GM19467 (cell line): ENCODE measurements around the gene EP400.
"Not testable (repeated sequence)": the region's sequence is repeated elsewhere in the genome, so short reads cannot be mapped to it uniquely, and the experiment has no call there.

ENCODE experiments used
- ATAC-seq: cut with Tn5 transposase; IDR thresholded peaks from one replicate; pipeline ENCODE4 v1.9.1; 2021; ENCODE audit warnings: mild to moderate bottlenecking, moderate library complexity; ENCODE audit not compliant: unreplicated experiment

The EP400 gene

GRCh38 chr12:131948166-131948712 lies 1.5 kb upstream of the EP400 start:
- no peak for ATAC-seq

GRCh38 chr12:131948713-131949430 lies 870 bp upstream of the EP400 start:
- ATAC-seq = not testable (repeated sequence)

GRCh38 chr12:131950182-131950913 lies 606 bp downstream of the EP400 start:
- ATAC-seq = peak; percentile 23

- not testable (repeated sequence) for ATAC-seq
Measured at GRCh38 chr12:131953810-131954209, 4.1 kb downstream of the EP400 start.

GRCh38 chr12:131954460-131954859 lies 4.7 kb downstream of the EP400 start:
- ATAC-seq = not testable (repeated sequence)

DNA sequence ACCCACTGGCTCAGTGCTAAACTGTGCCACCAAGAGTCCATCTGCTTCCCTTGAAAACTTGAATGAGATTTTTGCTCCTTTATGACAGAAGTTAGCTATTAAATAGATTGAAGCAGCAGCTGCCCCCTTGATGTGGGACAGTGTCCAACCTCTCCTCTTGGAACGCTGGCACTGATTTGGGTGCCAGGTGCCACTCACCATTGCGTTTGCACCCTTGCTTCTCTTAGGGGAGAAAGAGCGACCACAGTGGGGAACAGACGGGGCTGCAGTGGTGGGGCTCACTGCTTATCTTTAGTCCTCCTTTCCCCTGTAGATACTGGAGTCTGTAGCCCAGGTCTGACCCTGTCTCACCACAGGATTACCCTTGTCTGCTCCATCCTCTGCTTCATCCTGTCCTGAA lies 9.4 kb downstream of the EP400 start:
- no peak for ATAC-seq

- ATAC-seq = no peak
Measured at GRCh38 chr12:131959641-131960589, 10.2 kb downstream of the EP400 start.

- ATAC-seq = not testable (repeated sequence)
Measured at GRCh38 chr12:131960590-131961325, 11.0 kb downstream of the EP400 start.

GRCh38 chr12:131961328-131961727 lies 11.6 kb downstream of the EP400 start:
- ATAC-seq = not testable (repeated sequence)

DNA sequence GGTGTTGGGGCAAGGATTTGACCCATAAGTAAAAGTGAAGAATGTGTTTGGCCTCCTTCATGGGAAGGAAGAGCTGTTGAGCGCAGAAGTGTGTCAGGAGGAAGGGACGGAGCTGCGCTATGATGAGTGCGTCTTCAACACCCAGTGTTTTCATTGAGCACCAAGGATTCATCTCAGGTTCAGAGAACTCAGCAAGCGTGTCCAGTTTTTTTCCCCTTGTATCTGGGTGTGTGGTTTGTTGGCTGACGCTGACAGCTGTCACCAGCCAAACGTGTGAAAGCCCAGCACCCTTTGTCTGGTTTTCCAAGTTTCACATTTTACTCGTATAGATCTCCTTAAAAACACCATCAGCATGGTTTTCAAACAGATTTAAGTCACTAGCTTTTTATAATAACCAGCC lies 12.3 kb downstream of the EP400 start:
- no peak for ATAC-seq

DNA sequence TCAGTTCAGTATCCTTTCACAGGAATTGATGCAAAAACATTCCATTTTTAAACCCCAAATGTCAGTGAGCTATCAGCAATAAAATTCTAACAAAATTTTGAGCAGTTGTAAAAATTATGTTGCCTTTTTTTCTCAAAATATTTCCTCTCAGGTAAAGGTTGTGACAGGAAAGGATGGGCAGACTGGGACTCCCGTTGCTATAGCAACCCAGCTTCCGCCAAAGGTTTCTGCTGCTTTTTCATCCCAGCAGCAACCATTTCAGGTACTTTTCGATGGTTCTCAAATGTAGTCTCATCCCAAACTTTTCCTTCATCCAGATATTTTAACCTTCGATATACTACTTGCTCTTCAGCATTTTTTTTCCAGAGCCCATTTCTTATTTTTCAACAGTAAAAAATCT lies 13.6 kb downstream of the EP400 start:
- ATAC-seq = no peak

DNA sequence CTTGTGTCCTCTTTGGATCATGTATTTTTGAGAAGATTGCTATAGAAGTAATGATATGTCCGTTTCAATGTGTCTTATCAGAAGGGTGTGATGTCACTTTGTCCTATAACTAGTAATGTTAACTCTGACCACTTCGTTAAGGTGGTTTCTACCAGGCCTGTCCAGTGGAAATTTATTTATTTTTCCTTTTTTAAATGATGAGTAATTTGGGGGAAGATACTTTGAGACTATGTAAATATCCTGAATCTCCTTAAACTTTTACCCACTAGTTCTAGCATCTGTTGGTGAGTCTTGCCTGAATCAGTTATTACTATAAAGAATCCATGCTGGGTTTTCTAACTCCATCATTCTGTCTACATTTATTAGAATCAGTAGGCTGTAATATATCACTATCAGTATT lies 15.3 kb downstream of the EP400 start:
- no peak for ATAC-seq

GRCh38 chr12:131971226-131971625 lies 21.5 kb downstream of the EP400 start:
- ATAC-seq = no peak

DNA sequence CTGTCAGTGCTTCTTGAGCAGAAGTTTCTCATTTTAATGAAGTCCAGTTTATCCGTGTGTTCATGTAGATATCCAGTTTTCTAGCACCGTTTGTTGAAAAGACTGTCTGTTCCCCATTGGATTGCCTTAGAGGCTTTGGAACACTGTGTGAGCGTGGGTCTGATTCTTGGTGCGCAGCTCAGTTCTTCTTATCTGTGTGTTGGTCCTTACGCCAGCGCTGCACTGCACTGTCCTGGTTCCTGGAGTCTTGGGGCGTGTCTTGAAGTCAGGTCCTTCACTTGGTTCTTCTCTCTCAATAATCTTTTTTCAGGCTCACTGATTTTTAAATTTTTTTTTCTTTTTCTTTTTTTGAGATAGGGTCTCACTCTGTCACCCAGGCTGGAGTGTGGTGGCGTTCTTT lies 25.5 kb downstream of the EP400 start:
- no peak for ATAC-seq

DNA sequence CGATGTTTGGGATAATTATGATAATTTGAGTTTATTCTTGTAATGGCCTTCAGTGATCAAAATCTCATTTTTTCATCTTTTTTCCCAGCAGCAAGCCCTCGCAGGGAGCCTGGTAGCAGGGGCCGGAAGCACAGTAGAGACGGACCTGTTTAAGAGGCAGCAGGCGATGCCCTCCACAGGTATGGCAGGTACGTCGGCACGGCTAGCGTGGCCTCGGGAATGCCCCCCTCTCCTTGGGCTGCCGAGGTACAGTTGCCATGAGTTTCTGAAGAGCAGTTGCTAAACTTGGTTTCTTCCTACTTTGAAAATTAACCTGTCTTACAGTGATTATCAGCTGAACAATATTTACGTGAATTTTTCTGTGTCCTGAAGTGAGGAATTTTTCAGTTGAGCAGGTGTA lies 29.9 kb downstream of the EP400 start:
- no peak for ATAC-seq

DNA sequence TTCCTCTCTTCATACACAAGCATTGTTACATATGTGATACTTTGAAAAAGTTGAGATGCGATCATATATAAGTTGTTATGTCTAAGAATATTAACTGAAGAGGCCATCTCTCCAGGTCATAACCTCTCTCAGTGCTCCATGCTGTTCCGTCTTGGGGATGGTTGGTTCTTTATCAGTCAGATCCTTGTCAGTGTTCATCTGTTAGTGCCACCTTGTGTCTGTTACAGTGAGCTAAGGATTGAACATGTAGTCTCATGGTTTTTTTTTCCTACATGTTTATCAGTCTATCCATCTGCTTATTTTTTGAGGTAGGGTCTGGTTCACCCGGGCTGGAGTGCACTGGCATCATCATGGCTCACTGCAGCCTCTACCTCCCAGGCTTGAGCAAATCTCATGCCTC lies 30.5 kb downstream of the EP400 start:
- ATAC-seq = no peak

- ATAC-seq = no peak
Measured at GRCh38 chr12:131981388-131981787, 31.6 kb downstream of the EP400 start.

DNA sequence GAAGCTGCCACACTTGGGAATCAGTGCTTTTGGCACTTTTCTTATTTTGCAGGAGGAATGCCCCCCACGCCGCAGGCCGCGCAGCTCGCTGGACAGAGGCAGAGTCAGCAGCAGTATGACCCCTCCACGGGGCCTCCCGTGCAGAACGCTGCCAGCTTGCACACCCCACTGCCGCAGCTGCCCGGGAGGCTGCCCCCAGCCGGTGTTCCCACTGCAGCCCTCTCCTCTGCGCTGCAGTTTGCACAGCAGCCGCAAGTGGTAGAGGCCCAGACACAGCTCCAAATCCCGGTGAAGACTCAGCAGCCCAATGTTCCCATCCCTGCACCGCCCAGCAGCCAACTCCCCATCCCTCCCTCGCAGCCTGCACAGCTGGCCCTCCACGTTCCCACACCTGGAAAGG lies 32.3 kb downstream of the EP400 start:
- ATAC-seq = no peak

DNA sequence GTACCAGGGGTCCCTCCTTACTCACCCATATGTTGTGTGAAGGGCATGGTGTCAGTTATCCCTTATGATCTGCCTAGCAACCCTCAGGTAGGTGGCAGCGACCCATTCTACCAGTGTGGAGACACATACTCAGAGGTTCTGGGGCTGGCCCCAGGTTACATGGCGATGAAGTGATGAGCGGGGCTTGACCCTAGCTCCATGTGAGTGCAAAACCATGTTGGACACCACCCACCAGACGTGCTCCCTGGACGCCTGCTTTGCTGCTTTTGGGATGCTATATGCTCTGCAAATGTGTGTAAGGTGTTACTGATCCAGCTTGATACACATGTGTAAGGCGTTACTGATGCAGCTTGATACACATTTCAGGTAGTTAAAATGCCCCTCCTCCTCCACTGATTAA lies 33.3 kb downstream of the EP400 start:
- ATAC-seq = no peak

GRCh38 chr12:131983554-131983953 lies 33.8 kb downstream of the EP400 start:
- no peak for ATAC-seq
